NK-92 (cell line): Measurements from ENCODE around the gene TAPBP.
"Not testable (repeated sequence)": the region's sequence is repeated elsewhere in the genome, so short reads cannot be mapped to it uniquely, and the experiment has no call there.

ENCODE experiments used
- DNase-seq: peaks from one replicate; lab custom pipeline; 2025; ENCODE audit not compliant: unreplicated experiment; lab: John Stamatoyannopoulos, UW

Gene TAPBP

GRCh38 chr6:33277663-33278391 is 36.1 kb downstream of the TAPBP start:
- DNase-seq = no peak

- DNase-seq = no peak
Observed at GRCh38 chr6:33276864-33277662, 36.8 kb downstream of the TAPBP start, which contains the start of gene B3GALT4. Gene B3GALT4 (plus strand): TSS chr6:33277123. CDS start chr6:33277420, 297 bp downstream.

GRCh38 chr6:33276581-33276863 is 37.4 kb downstream of the TAPBP start:
- no peak for DNase-seq

GRCh38 chr6:33275795-33276580 is 37.9 kb downstream of the TAPBP start:
- not testable (repeated sequence) for DNase-seq

DNA sequence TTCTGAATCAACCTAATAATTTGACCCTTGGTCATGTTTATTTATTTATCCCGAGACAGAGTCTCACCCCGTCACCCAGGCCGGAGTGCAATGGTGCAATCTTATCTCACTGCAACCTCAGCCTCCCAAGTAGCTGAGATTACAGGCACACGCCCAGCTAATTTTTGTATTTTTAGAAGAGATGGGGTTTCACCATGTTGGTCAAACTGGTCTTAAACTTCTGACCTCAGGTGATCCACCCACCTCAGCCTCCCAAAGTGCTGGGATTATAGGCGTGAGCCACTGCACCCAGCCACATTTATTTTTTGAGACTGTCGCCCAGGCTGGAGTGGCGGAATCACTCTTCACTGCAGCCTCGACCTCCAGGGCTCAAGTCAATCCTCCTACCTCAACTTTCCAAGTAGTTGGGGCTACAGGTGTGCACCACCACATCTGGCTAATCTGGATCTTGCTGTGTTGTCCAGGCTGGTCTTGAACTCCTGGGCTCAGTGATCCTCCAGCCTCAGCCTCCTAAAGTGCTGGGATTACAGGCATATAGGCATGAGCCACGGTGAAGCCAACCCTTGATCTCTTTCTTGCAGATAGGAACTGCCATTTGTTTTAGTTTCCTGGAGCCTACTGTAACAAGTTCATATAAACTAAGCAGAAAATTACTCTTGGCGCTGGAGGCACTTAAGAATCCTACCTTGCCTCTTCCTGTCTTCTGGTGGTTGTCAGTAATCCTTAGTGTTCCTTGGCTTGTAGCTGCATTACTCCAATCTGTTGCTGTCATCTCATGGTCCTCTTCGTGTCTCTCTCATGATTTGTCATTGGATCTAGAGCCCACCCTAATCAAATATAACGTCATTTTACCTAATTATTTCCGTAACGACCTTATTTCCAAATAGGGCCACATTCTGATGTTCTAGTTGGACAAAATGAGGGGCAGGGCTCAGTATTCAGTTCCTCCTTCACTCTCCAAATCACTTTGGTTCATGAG is 39.7 kb downstream of the TAPBP start:
- no peak for DNase-seq

- no peak for DNase-seq
Observed at GRCh38 chr6:33273129-33273923, 40.6 kb downstream of the TAPBP start.

DNA sequence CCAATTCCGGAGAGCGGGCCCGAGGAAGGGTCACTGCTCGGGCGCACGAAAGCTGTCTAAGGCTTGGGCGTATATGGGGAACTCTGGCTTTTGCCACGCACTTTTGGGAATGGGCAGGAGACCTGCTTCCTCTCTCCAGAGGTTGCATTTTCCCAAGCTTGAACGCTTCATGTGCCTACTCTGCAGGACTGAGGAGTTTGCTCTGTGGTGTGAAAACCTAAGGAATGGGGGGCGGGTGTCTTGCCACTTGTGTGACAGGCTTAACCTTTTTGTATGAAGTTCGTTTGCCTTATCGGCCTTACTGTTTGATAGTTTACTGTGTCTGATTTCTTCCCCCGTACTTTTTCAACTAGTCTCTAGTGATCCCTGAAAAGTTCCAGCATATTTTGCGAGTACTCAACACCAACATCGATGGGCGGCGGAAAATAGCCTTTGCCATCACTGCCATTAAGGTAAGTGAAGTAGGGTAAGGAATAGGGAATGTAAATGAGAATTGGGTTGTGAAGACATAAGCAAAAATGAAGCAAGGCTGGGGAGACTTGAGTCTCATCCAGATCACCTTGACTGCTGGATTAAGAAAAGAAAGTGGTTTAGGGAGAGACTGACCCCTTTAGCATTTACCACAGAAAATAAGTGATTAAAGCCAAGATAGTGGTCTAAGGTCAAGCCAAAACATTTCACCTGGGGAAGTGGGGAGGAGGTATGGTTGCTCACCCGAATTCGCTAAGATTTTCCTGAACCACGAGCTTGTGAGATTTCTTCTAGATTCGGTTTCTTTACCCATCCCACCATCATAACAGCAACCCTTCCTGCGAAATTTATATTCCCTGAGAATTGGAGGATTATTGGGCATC is 41.4 kb downstream of the TAPBP start:
- no peak for DNase-seq

DNA sequence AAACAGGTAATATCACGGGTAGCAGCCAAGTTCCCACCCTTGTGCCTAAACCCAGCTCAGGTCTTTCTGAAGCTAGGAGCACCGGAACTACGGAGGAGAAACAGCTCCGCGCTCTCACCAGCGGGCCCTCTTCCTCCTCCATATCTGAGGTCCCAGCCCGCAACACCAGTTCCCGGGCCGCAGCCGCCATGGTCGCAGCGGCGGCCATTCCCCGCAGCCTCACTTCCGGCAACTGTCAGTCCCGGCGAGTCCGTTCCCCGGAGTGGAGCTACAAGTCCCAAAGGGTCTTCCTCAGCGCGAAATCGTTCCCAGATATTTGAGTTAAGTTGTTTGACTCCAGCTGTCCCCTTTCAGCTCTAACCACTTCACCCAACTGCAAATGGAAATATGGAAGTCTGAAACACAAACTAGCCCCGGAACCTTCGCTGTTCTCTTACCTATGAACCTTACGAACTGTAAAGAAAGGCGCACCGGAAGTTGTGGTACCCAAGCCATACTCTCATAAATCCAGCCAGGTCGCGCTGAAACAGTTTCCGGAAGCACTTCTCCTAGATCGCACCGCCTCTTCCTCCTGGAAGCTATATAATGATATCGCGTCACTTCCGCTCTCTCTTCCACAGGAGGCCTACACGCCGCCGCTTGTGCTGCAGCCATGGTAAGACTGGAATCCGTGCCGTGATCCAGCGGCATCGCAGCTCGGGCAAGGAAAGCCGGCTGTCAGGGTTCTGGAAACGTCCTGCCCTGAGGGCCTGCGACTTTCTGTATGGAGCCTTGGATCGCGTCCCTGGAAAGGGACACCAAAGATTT is 42.2 kb downstream of the TAPBP start, which contains the start of the genes RPS18 and VPS52:
RPS18 (plus strand) TSS at position 608 of the 807 bp plus-strand sequence; CDS start at position 653, 45 bp downstream.
VPS52 (minus strand) TSS at position 409 of the 807 bp plus-strand sequence; CDS start at position 208, 201 bp downstream.
- peak; percentile 68 for DNase-seq

GRCh38 chr6:33271117-33271467 is 42.8 kb downstream of the TAPBP start:
- no peak for DNase-seq

- DNase-seq = no peak
Observed at GRCh38 chr6:33264015-33264414, 49.9 kb downstream of the TAPBP start.

- DNase-seq = not testable (repeated sequence)
Observed at GRCh38 chr6:33262490-33262889, 51.4 kb downstream of the TAPBP start.

DNA sequence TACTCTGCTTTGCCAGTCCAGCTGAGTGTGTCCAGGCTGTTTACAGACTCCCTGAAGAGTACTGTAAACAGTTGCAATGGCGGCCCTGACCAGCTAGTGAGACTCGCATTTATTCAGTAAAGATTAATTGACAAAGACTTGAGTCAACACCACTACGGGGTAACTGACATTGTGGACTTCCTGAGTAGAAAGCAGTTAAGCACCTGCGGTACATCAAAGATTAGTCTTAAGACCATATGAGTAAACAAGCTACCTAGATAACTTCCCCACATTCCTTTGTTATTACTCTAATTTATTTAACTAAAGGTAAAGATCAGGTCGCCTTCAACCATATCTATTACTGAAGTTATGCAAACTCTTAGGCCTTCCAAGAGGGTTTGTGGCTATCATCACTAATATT is 54.8 kb downstream of the TAPBP start:
- no peak for DNase-seq

- DNase-seq = no peak
Observed at GRCh38 chr6:33254591-33254990, 59.3 kb downstream of the TAPBP start.

DNA sequence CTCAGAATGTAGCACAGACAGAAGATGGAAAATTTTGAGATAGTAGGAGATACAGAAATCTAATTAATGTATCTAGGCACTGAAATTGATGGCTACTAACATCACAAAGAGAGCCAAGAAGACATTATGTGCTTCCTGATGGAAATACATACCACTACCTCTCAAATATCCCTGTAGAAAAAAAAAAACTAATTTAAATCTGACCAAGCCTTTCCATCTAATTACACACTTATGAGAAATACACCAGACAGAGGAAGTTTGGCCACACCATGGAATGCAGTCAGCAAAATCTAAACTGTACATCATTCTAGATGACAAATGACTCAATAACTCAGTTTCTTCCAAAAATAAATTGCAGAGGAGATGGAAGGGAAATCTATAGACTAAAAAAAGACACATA is 61.1 kb downstream of the TAPBP start:
- no peak for DNase-seq

DNA sequence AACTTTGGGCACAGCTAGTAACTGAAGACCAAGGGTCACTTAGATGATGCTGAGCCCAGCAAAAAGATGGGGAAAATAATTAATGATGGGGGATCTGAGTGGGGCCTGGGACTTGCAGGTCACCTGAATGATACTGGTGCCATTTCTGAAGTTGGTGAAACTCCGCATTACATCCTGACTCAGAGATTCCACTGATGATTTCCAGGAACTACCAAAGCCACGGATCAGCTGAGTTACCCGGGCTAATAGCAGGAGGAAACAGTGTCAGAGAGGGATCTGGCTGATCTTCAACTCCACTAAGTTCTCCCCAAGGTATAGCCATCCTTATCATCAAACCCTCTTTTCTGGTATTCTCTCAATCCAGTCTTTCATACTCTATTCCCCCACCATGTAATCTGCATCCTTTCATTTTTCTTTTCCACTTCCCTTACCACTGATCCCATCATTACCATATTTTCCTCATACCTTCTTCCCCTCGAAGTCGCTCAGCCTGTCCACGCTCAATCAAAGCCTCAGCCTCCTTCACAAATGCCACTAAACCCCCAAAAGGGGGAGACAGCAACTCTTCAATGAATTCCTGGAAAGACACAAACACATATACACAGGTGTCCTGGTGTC is 62.4 kb downstream of the TAPBP start:
- no peak for DNase-seq

DNA sequence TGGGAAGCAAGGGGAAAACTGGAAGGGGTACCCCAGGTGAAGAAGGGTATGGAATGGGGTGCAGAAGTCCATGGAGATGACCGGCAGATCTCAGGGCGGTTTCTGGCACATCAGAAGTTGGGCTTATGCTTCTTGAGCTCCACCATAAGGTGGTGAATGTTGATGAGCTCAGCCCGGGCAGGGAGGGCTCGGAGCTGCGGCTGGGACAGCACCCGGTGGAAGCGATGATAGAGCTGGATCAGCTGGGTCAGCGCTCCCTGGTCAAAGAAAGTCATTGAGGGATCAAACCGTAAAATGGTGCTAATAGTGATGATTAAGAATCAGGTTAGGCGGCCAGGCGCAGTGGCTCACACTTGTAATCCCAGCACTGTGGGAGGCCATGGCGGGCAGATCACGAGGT is 63.1 kb downstream of the TAPBP start:
- no peak for DNase-seq
